Heart left ventricle (tissue), 16 donors: ENCODE measurements around the gene DUS1L. TPM values are rescaled to one million over a fixed set of nuclear protein-coding genes. Genes with fewer than 3 reads are reported as not detected.
A peak's percentile ranks its signal among the peaks of the same experiment; 100 is the strongest.

Source experiments
- ATAC-seq, 4 donors: fragments of 200-7000 bp; cut with Tn5 transposase; one replicate each; pipeline ENCODE4 v1.9.1; 2020 to 2022; ENCODE audit warnings: moderate library complexity in 4 of 4, mild to moderate bottlenecking in 3 of 4, moderate number of reproducible peaks in 1 of 4
- DNase-seq, 5 donors: peaks; one replicate each; pipeline ENCODE4 v3.0.0-alpha.2; 2020
- H3K27ac ChIP-seq, 12 donors: fragments of 200-600 bp; sonication (generic) in 4 of 12; one replicate each; pipeline versions ENCODE4 v1.5.0 to v1.8.0; 2016 to 2022; ENCODE audit warnings: mild to moderate bottlenecking in 2 of 12
- H3K27me3 ChIP-seq, 9 donors: fragments of 200-600 bp; sonication (generic) in 2 of 9; one replicate each; pipeline versions ENCODE4 v1.5.1 to v1.8.0; 2016 to 2022; ENCODE audit warnings: mild to moderate bottlenecking in 3 of 9
- H3K36me3 ChIP-seq, 9 donors: fragments of 200-600 bp; sonication (generic) in 2 of 9; one replicate each; pipeline versions ENCODE4 v1.5.0 to v1.8.0; 2018 to 2022; ENCODE audit warnings: mild to moderate bottlenecking in 2 of 9
- H3K4me1 ChIP-seq, 12 donors: fragments of 200-600 bp; sonication (generic) in 4 of 12; one replicate each; pipeline versions ENCODE4 v1.5.0 to v1.8.0; 2016 to 2022; ENCODE audit warnings: mild to moderate bottlenecking in 3 of 12
- H3K4me3 ChIP-seq, 12 donors: fragments of 200-600 bp; sonication (generic) in 4 of 12; one replicate each; pipeline versions ENCODE4 v1.5.0 to v1.8.0; 2017 to 2022; ENCODE audit warnings: mild to moderate bottlenecking in 9 of 12, moderate library complexity in 4 of 12
- H3K9me3 ChIP-seq, 12 donors: fragments of 200-600 bp; sonication (generic) in 4 of 12; one replicate each; pipeline versions ENCODE4 v1.5.0 to v1.8.0; 2016 to 2022; ENCODE audit warnings: mild to moderate bottlenecking in 1 of 12
- POLR2A ChIP-seq, 2 donors: fragments of 450-650 bp; IDR thresholded peaks; one replicate each; pipeline ENCODE4 v1.6.1; 2017; ENCODE audit warnings: antibody characterized with exemption in 2 of 2, mild to moderate bottlenecking in 2 of 2, moderate library complexity in 2 of 2
- WGBS, 4 donors: extraction: QIAGEN DNeasy Blood & Tissue Kit in 2 of 4; methylation state at CpG; one replicate each; pipeline versions ENCODE4 v1.1.5 to v1.1.7; 2013 to 2018; 5-methylcytosine and 5-hydroxymethylcytosine counted together
- intact Hi-C, 10 donors: fragments of 100-400 bp; cut with DNase I; formaldehyde crosslinking; loops; one replicate each; pipeline versions ENCODE4 v1.11.1 to v1.14.2; 2022
- polyA plus RNA-seq, 2 donors: library from polyadenylated mRNA; stranded (reverse); fragments of 200-250 nt; gene quantifications; one replicate each; pipeline ENCODE4 v1.2.3, GENCODE V29; 2013
- total RNA-seq, 9 donors: library from RNA; depleted of rRNA in 2 of 9; stranded (reverse); fragments of >200 nt in 2 of 9; fragmentation: NEBNext Ultra II Directional in 3 of 9; extraction: Animal tissue kit (Norgen Biotek cat#: 25700) in 3 of 9; gene quantifications; one replicate each; pipeline versions ENCODE4 v1.1.0 to v1.2.4, GENCODE V29; 2016 to 2023
- TF ChIP-seq, protein P1 (sequence below), 12 donors: fragments of 200-600 bp; sonication (generic) in 4 of 12; IDR thresholded peaks; one replicate each; pipeline versions ENCODE4 v1.5.0 to v1.8.0; 2018 to 2022; ENCODE audit warnings: antibody characterized with exemption in 12 of 12, mild to moderate bottlenecking in 5 of 12
- donor health status: ischemic (EF 13 %, LVEDD 7.1; RV severe dilation, severe dysfunction).
- donor health status: healthy with polysubstance abuse.
- donor health status: DM: no; HTN: yes; CAD: no.
- donor health status: DM: no; HTN: no; CAD: no.
- donor health status: ischemic (EF 25% LVEDD 6.9; RV normal size, moderate dysfunction).
- donor health status: ischemic (EF 25% LVEDD 5.7; RV mildly dilated, moderate dysfunction).
- donor health status: healthy.
- donor health status: DM: yes; HTN: yes; CAD: no.
- donor health status: ischemic (EF 35%, LVEDD 5.7; RV mildly dilated, moderate dysfunction).
- donor health status: nonischemic (EF 11% LVEDD 7.7; RV severe dilation, severe dysfunction).
- donor health status: DM: yes; HTN: yes; CAD: no.
- donor health status: PGD.
- donor health status: ischemic (EF 29% LVEDD 5.4; RV normal size, mild dysfunction).
- donor health status: nonischemic (EF 23%, LVEDD 6.1; RV moderate dilation, normal function).

DUS1L gene
- total and polyA plus RNA-seq, 11 donors, result 41.5 to 113 (median 60.4) TPM

DNA sequence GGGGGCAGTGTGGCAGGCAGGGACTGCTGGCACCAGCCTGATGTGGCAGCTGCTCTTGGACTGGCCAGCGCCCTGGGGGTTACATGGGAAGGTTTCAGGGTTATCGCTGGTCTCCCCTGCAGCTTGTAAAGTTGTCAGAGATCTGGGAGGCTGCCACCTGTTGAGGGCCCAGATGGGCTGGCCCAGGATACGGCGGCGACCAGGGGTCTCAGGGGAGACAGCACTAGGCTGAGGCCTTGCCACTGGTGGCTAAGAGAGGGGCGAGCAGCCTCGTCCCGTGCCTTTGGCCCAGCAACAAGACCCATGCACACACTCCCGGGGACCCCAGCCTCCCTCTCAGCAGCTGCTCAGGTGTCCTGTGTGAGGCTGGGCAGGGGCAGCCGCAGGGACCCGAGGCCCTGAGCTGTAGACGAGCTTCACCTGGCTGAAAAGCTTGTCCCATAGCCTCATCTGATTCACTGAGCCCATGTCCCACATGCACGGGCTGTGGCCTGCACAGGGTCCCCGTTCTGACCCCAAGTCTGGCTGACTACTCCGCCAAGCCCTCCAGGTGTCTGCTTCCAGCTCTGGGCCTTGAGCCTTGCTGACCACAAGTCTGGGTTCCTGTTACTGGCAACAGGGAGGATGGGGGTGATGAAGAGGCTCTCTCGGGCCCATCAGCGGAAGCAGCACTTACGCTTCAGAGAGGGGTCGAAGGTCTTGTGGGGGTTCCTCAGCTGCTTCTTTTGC is 6.2 kb downstream of the DUS1L start:
- DNase-seq, result peak in 3 of 5 donors; percentile 21 to 62 (median 27)
- intact Hi-C loops, result loop anchor here in 1 of 10 donors (5.0 kb wide), 1 partner anchor 38 kb away; the partner anchor contains the start of gene FASN
- H3K27ac ChIP-seq, result no peak overlapping the region
- H3K9me3 ChIP-seq, result no peaks in the 10 kb centered on the region
- H3K4me3 ChIP-seq, result no peak overlapping the region
- TF ChIP-seq, protein P1, sequence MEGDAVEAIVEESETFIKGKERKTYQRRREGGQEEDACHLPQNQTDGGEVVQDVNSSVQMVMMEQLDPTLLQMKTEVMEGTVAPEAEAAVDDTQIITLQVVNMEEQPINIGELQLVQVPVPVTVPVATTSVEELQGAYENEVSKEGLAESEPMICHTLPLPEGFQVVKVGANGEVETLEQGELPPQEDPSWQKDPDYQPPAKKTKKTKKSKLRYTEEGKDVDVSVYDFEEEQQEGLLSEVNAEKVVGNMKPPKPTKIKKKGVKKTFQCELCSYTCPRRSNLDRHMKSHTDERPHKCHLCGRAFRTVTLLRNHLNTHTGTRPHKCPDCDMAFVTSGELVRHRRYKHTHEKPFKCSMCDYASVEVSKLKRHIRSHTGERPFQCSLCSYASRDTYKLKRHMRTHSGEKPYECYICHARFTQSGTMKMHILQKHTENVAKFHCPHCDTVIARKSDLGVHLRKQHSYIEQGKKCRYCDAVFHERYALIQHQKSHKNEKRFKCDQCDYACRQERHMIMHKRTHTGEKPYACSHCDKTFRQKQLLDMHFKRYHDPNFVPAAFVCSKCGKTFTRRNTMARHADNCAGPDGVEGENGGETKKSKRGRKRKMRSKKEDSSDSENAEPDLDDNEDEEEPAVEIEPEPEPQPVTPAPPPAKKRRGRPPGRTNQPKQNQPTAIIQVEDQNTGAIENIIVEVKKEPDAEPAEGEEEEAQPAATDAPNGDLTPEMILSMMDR (IDR thresholded peaks at IDR 0.05), result no peak
- TF ChIP-seq POLR2A (IDR thresholded peaks at IDR 0.05), result no peak
- WGBS, 4 donors, result 76 to 85% (median 80%) methylated on average over 10 to 19 of the region's 19 CpGs
- no peaks in the 10 kb centered on the region for H3K27me3 ChIP-seq
- peaks cover 0 to 94% (median 77%) of the 10 kb centered on the region in 9 donors for H3K36me3 ChIP-seq
- peaks cover 0 to 8% (median 5%) of the 10 kb centered on the region in 12 donors for H3K4me1 ChIP-seq
- no peak for ATAC-seq

DNA sequence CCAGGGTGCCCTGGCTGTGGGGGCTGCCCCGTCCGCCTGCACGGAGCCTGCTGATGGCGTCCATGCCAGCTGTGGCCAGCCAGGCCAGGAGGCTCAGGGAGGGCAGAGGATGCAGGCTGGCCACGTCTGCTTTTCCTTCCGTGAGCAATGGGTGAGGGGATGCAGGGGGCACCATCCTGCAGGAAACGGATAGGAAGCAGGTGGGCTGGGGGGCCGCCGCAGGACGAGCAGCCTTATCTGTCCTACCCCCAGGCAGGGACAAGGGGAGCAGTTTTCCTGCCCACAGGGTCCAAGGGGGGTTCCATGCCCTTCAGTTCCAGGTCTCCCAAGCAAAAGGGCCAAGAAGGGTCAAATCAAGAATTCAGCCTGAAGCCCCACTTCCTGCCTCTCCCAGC is 6.8 kb downstream of the DUS1L start:
- WGBS, 4 donors, result 77 to 84% (median 81%) methylated on average over 10 of the region's 10 CpGs
- TF ChIP-seq, protein P1 (IDR thresholded peaks at IDR 0.05), result no peak
- no peak for TF ChIP-seq POLR2A (IDR thresholded peaks at IDR 0.05)
- intact Hi-C loops, result loop anchor here in 1 of 10 donors (5.0 kb wide), 1 partner anchor 38 kb away; the partner anchor contains the start of gene FASN
- Histone ChIP-seq H3K27me3 (no peaks in the 10 kb centered on the region), H3K36me3 (peaks cover 0 to 97% (median 81%) of the 10 kb centered on the region in 9 donors), H3K4me3 (no peak overlapping the region), H3K27ac (no peak overlapping the region), H3K4me1 (peaks cover 0 to 3% (median under 1%) of the 10 kb centered on the region in 12 donors), H3K9me3 (no peaks in the 10 kb centered on the region)
- DNase-seq (peak in 2 of 5 donors; percentile 16 to 53), ATAC-seq (no peak)

DNA sequence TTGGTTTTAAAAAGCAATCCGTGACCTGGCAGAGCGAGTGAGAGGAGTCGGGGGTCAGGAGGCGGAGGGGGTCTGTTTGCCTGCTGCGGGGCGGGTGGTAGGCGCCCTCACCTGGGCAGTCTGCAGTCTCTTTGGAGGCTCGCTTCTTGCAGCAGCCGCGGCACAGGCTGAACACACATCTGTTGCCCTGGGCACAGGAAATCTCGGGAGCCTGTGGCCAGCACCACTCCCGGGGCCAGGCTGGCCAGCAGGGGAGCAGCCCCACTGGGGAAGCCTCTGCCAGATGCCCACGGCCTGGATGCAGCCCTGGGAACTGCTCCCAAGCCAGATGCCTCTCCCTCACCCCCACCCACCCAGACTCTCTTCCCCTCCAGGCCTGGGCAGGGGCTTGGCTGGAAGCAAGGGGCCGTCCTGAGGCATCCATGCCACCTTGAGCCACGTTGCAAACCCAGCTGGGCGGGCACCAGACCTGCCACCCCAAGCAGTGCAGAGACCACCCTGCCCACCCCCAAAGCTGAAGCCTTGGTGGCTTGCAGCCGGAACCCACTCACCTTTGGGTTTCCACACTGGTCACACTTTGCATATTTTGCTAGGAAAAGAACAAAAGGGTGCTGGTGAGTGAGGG is 7.3 kb downstream of the DUS1L start:
- no peaks in the 10 kb centered on the region for H3K27me3 ChIP-seq
- no peak overlapping the region for H3K27ac ChIP-seq
- ATAC-seq, result no peak
- peak in 1 of 5 donors; percentile 53 for DNase-seq
- peaks cover 0 to 96% (median 83%) of the 10 kb centered on the region in 9 donors for H3K36me3 ChIP-seq
- peaks cover 0 to 7% (median 4%) of the 10 kb centered on the region in 12 donors for H3K4me1 ChIP-seq
- no peaks in the 10 kb centered on the region for H3K9me3 ChIP-seq
- WGBS, 4 donors, result 78 to 90% (median 82%) methylated on average over 8 to 17 of the region's 17 CpGs
- TF ChIP-seq POLR2A (IDR thresholded peaks at IDR 0.05), result no peak
- TF ChIP-seq, protein P1 (IDR thresholded peaks at IDR 0.05), result no peak
- intact Hi-C loops, result loop anchor here in 1 of 10 donors (5.0 kb wide), 1 partner anchor 39 kb away; the partner anchor contains the start of gene FASN
- no peak overlapping the region for H3K4me3 ChIP-seq
